ENCODE results near the gene SUPT6H. TPM values are rescaled to one million over a fixed set of nuclear protein-coding genes. Genes with fewer than 3 reads are reported as not detected.

Gene SUPT6H
- total RNA-seq, 1 experiment from 2014 or later: 61.3 TPM

DNA sequence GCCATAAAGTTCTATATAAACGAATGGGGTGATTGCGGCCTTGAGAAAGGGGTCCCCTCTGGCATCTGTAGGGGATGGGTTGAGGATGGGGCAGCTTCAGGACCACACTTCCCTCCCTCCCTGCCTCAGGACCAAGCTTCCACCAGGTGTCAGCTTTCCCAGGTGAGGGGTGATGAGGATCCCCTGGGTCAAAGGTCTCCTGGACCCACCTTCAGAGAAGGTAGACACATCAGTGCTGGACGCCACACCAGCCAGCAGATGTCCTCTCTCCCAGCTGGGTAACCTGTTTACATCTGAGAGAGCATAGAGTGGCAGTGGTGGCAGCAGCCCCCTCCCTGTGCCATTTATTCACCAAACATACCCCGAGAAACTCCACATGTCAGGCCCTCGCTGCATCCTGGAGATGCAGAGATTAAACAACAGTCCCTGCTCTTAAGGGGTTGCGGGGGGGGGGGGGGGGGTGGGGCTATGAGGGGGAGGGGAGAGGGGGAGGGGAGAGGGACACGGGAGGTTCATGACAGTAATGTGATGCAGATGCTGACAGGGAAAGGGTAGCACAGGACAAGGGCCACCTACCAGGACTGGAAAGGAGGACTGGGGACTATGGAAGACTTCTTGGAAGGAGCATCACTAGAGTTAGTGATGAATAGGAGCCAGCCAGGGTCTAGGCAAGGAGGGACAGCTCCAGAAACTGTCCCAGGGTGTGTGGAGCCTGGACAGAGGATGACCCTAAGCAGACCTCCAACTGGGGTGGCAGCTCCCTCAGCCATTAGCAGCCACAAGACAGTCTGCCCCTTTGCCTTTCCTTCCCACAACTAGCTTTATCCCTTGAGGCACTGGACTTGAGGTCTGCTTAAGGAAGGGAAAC, 44.7 kb downstream of the SUPT6H start (continued):
- TF ChIP-seq, protein P1, sequence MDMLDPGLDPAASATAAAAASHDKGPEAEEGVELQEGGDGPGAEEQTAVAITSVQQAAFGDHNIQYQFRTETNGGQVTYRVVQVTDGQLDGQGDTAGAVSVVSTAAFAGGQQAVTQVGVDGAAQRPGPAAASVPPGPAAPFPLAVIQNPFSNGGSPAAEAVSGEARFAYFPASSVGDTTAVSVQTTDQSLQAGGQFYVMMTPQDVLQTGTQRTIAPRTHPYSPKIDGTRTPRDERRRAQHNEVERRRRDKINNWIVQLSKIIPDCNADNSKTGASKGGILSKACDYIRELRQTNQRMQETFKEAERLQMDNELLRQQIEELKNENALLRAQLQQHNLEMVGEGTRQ (CRISPR knock-in tag; IDR thresholded peaks at IDR 0.05): no peak
- TF ChIP-seq, protein P2, sequence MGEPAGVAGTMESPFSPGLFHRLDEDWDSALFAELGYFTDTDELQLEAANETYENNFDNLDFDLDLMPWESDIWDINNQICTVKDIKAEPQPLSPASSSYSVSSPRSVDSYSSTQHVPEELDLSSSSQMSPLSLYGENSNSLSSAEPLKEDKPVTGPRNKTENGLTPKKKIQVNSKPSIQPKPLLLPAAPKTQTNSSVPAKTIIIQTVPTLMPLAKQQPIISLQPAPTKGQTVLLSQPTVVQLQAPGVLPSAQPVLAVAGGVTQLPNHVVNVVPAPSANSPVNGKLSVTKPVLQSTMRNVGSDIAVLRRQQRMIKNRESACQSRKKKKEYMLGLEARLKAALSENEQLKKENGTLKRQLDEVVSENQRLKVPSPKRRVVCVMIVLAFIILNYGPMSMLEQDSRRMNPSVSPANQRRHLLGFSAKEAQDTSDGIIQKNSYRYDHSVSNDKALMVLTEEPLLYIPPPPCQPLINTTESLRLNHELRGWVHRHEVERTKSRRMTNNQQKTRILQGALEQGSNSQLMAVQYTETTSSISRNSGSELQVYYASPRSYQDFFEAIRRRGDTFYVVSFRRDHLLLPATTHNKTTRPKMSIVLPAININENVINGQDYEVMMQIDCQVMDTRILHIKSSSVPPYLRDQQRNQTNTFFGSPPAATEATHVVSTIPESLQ (CRISPR knock-in tag; IDR thresholded peaks at IDR 0.05): no peak
- TF ChIP-seq CBFB (CRISPR knock-in tag; IDR thresholded peaks at IDR 0.05; ENCODE audit: low read depth): no peak
- no peak for TF ChIP-seq ZBTB43 (CRISPR knock-in tag; IDR thresholded peaks at IDR 0.05)

GRCh38 chr17:28707339-28707720, 45.3 kb downstream of the SUPT6H start:
- H3K9me3 Mint-ChIP-seq: no peaks in the 10 kb centered on the region
- ChIA-PET CTCF (interaction anchor here (1.5 to 2.6 kb wide), 3 partner anchors 12 to 60 kb away, joined by 5 to 9 read pairs (median 7); partner anchors contain the start of genes RPL23A and TLCD1), POLR2A (interaction anchor here (1.4 kb wide), 1 partner anchor 12 kb away, joined by 5 read pairs; the partner anchor contains the start of gene RPL23A)
- no peak for DNase-seq (ENCODE audit: low spot score)
- no peak overlapping the region; the same call in 1 of the 2 replicates for H3K27ac Mint-ChIP-seq
- H3K4me3 Mint-ChIP-seq: no peak overlapping the region
- H3K4me1 Mint-ChIP-seq: peaks cover 27% of the 10 kb centered on the region
- H3K36me3 Mint-ChIP-seq: peaks cover 10% of the 10 kb centered on the region
- TF ChIP-seq GRHL2 (CRISPR knock-in tag; IDR thresholded peaks at IDR 0.05; ENCODE audit: insufficient replicate concordance, severe bottlenecking): no peak
- no peak for TF ChIP-seq ATF1 (CRISPR knock-in tag; IDR thresholded peaks at IDR 0.05)
- TF ChIP-seq, protein P3, sequence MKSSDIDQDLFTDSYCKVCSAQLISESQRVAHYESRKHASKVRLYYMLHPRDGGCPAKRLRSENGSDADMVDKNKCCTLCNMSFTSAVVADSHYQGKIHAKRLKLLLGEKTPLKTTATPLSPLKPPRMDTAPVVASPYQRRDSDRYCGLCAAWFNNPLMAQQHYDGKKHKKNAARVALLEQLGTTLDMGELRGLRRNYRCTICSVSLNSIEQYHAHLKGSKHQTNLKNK (CRISPR knock-in tag; IDR thresholded peaks at IDR 0.05): no peak
- no peak for TF ChIP-seq OVOL2 (CRISPR knock-in tag; IDR thresholded peaks at IDR 0.05; ENCODE audit: borderline replicate concordance)
- no peak for TF ChIP-seq IRF2 (CRISPR knock-in tag; IDR thresholded peaks at IDR 0.05; ENCODE audit: borderline replicate concordance, low read depth)
- TF ChIP-seq RORB (CRISPR knock-in tag; IDR thresholded peaks at IDR 0.05): no peak
- TF ChIP-seq SMAD4 (CRISPR knock-in tag; IDR thresholded peaks at IDR 0.05): no peak
- TF ChIP-seq, protein P4, sequence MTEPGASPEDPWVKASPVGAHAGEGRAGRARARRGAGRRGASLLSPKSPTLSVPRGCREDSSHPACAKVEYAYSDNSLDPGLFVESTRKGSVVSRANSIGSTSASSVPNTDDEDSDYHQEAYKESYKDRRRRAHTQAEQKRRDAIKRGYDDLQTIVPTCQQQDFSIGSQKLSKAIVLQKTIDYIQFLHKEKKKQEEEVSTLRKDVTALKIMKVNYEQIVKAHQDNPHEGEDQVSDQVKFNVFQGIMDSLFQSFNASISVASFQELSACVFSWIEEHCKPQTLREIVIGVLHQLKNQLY (CRISPR knock-in tag; IDR thresholded peaks at IDR 0.05): no peak
- TF ChIP-seq CREB1 (CRISPR knock-in tag; IDR thresholded peaks at IDR 0.05): no peak
- no peak for TF ChIP-seq ZBTB21 (CRISPR knock-in tag; IDR thresholded peaks at IDR 0.05; ENCODE audit: borderline replicate concordance)
- H3K27me3 Mint-ChIP-seq (ENCODE audit: low read depth): no peaks in the 10 kb centered on the region
- no peak for ATAC-seq

GRCh38 chr17:28710861-28711722, 49.1 kb downstream of the SUPT6H start:
- DNase-seq (ENCODE audit: low spot score) (peak; percentile 98), ATAC-seq (peak; percentile 88)
- no peaks in the 10 kb centered on the region for H3K27me3 Mint-ChIP-seq (ENCODE audit: low read depth)
- H3K27ac Mint-ChIP-seq: peak overlapping the region; percentile 100
- H3K36me3 Mint-ChIP-seq: peaks cover 23% of the 10 kb centered on the region
- peaks cover 32% of the 10 kb centered on the region for H3K4me1 Mint-ChIP-seq
- H3K4me3 Mint-ChIP-seq: peak overlapping the region; percentile 98
- CTCF ChIA-PET: interaction anchor here (0.7 to 5.4 kb wide), 16 partner anchors 9 to 476 kb away, joined by 3 to 69 read pairs (median 4); partner anchors contain the start of genes BLTP2, NEK8, PHF12 and RPL23A
- POLR2A ChIA-PET: interaction anchor here (0.6 to 3.5 kb wide), 22 partner anchors 9 to 1738 kb away, joined by 3 to 72 read pairs (median 5); partner anchors contain the start of genes BLTP2, NEK8, PHF12 and PIGS
- no peaks in the 10 kb centered on the region for H3K9me3 Mint-ChIP-seq
- TF ChIP-seq, protein P5, sequence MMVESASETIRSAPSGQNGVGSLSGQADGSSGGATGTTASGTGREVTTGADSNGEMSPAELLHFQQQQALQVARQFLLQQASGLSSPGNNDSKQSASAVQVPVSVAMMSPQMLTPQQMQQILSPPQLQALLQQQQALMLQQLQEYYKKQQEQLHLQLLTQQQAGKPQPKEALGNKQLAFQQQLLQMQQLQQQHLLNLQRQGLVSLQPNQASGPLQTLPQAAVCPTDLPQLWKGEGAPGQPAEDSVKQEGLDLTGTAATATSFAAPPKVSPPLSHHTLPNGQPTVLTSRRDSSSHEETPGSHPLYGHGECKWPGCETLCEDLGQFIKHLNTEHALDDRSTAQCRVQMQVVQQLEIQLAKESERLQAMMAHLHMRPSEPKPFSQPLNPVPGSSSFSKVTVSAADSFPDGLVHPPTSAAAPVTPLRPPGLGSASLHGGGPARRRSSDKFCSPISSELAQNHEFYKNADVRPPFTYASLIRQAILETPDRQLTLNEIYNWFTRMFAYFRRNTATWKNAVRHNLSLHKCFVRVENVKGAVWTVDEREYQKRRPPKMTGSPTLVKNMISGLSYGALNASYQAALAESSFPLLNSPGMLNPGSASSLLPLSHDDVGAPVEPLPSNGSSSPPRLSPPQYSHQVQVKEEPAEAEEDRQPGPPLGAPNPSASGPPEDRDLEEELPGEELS (CRISPR knock-in tag; IDR thresholded peaks at IDR 0.05): peak; percentile 62
- TF ChIP-seq ZNF532 (CRISPR knock-in tag; IDR thresholded peaks at IDR 0.05; ENCODE audit: borderline replicate concordance) (0 out of 2 replicates have a peak, but pooled peaks have one; percentile 45), FOXJ3 (CRISPR knock-in tag; IDR thresholded peaks at IDR 0.05; ENCODE audit: borderline replicate concordance) (no peak)
